ENCODE results near the gene AGPAT3.

DNA sequence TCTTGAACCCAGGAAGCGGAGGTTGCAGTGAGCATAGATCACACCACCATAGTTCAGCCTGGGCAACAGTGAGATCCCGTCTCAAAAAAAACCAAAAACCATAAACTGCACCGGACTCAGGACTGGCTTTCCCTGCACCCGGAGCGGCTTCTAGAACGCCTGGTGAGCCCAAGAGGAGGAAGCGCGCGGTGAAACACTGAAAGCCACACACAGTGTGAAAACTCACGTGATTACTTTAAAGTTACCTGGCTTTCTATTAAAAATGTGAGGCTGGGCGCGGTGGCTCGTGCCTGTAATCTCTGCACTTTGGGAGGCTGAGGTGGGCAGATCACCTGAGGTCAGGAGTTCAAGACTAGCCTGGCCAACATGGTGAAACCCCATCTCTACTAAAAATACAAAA, 140.0 kb downstream of the AGPAT3 start:
- TF ChIP-seq CTCF (IDR thresholded peaks at IDR 0.05): no peak
- TF ChIP-seq POLR2A (IDR thresholded peaks at IDR 0.05): no peak
